GM20431 (cell line): ENCODE results near the gene MYO3B.

ENCODE experiments used
- in situ Hi-C: fragments of 300-500 bp; cut with MseI, MboI; formaldehyde crosslinking; loops from one replicate; pipeline ENCODE4 v1.15.0; 2020; ENCODE audit warnings: low sequenced_read_pairs; ENCODE audit not compliant: unreplicated experiment

MYO3B gene

GRCh38 chr2:170694316-170694715 lies 516.4 kb downstream of the MYO3B start:
- in situ Hi-C loops, result no loop called here

GRCh38 chr2:170695521-170696410 lies 517.8 kb downstream of the MYO3B start:
- in situ Hi-C loops, result no loop called here

- in situ Hi-C loops, result no loop called here
These were observed 519.0 kb downstream of the MYO3B start for GRCh38 chr2:170696948-170697347.

GRCh38 chr2:170701011-170701410 lies 523.1 kb downstream of the MYO3B start:
- in situ Hi-C loops, result no loop called here

GRCh38 chr2:170703776-170704476 lies 526.0 kb downstream of the MYO3B start:
- in situ Hi-C loops, result no loop called here
